Parathyroid adenoma (tissue), 2 donors: ENCODE measurements around the gene STX8.

Source experiments
- H2AFZ ChIP-seq: fragments of 300-600 bp; sonication (generic); one replicate; pipeline ENCODE4 v1.7.0; 2017; ENCODE audit warnings: antibody characterized with exemption, mild to moderate bottlenecking
- H3K27ac ChIP-seq: fragments of 300-600 bp; sonication (generic); one replicate; pipeline ENCODE4 v1.7.0; 2017
- H3K27me3 ChIP-seq: fragments of 300-600 bp; sonication (generic); one replicate; pipeline ENCODE4 v1.7.0; 2017; ENCODE audit warnings: low read length; ENCODE audit not compliant: control insufficient read depth, insufficient read depth
- H3K36me3 ChIP-seq: fragments of 300-600 bp; sonication (generic); one replicate; pipeline ENCODE4 v1.7.0; 2017; ENCODE audit warnings: low read length; ENCODE audit not compliant: control insufficient read depth, insufficient read depth
- H3K4me1 ChIP-seq: fragments of 300-600 bp; sonication (generic); one replicate; pipeline ENCODE4 v1.7.0; 2017; ENCODE audit warnings: control low read depth
- H3K4me2 ChIP-seq: fragments of 300-600 bp; sonication (generic); one replicate; pipeline ENCODE4 v1.7.0; 2017; ENCODE audit warnings: low read length
- H3K4me3 ChIP-seq: fragments of 300-600 bp; sonication (generic); one replicate; pipeline ENCODE4 v1.7.0; 2017; ENCODE audit warnings: low read depth, low read length
- H3K79me2 ChIP-seq: fragments of 300-600 bp; sonication (generic); one replicate; pipeline ENCODE4 v1.7.0; 2017; ENCODE audit warnings: control low read depth
- H3K9ac ChIP-seq: fragments of 300-600 bp; sonication (generic); one replicate; pipeline ENCODE4 v1.7.0; 2017; ENCODE audit warnings: mild to moderate bottlenecking
- H3K9me3 ChIP-seq: fragments of 300-600 bp; sonication (generic); one replicate; pipeline ENCODE4 v1.7.0; 2017; ENCODE audit warnings: low read length; ENCODE audit not compliant: control insufficient read depth
- TF ChIP-seq, protein P1 (sequence below): fragments of 300-600 bp; sonication (generic); IDR thresholded peaks from one replicate; pipeline ENCODE4 v1.7.0; 2017; ENCODE audit warnings: antibody characterized with exemption, mild to moderate bottlenecking
- donor health status: primary hyperparathyroidism.

Gene STX8

DNA sequence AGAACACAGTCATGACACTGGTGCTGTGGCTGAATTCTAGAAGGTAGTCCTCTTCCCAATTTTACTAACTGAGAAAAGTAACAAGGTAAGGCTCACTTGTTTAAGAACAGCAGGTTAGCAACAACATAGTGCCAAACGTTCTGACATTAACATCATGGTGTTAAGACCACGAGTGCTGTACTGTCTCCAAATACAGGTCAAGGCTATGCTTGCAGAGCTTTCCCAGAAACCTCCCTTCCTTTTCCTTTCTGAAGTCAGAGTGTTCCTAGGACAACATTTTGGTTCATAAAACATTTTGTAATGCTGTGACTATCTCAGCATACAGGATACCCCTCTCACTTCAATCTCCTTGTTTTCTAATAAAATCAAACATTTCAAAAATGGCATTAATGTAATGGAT is 144.0 kb downstream of the STX8 start:
- Histone ChIP-seq H2AFZ (no peak overlapping the region), H3K9ac (no peak overlapping the region), H3K27ac (no peak overlapping the region), H3K4me1 (no peaks in the 10 kb centered on the region), H3K36me3 (no peaks in the 10 kb centered on the region), H3K4me3 (no peak overlapping the region), H3K4me2 (no peak overlapping the region), H3K9me3 (no peaks in the 10 kb centered on the region), H3K27me3 (no peaks in the 10 kb centered on the region), H3K79me2 (no peaks in the 10 kb centered on the region)
- TF ChIP-seq, protein P1, sequence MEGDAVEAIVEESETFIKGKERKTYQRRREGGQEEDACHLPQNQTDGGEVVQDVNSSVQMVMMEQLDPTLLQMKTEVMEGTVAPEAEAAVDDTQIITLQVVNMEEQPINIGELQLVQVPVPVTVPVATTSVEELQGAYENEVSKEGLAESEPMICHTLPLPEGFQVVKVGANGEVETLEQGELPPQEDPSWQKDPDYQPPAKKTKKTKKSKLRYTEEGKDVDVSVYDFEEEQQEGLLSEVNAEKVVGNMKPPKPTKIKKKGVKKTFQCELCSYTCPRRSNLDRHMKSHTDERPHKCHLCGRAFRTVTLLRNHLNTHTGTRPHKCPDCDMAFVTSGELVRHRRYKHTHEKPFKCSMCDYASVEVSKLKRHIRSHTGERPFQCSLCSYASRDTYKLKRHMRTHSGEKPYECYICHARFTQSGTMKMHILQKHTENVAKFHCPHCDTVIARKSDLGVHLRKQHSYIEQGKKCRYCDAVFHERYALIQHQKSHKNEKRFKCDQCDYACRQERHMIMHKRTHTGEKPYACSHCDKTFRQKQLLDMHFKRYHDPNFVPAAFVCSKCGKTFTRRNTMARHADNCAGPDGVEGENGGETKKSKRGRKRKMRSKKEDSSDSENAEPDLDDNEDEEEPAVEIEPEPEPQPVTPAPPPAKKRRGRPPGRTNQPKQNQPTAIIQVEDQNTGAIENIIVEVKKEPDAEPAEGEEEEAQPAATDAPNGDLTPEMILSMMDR: no peak

DNA sequence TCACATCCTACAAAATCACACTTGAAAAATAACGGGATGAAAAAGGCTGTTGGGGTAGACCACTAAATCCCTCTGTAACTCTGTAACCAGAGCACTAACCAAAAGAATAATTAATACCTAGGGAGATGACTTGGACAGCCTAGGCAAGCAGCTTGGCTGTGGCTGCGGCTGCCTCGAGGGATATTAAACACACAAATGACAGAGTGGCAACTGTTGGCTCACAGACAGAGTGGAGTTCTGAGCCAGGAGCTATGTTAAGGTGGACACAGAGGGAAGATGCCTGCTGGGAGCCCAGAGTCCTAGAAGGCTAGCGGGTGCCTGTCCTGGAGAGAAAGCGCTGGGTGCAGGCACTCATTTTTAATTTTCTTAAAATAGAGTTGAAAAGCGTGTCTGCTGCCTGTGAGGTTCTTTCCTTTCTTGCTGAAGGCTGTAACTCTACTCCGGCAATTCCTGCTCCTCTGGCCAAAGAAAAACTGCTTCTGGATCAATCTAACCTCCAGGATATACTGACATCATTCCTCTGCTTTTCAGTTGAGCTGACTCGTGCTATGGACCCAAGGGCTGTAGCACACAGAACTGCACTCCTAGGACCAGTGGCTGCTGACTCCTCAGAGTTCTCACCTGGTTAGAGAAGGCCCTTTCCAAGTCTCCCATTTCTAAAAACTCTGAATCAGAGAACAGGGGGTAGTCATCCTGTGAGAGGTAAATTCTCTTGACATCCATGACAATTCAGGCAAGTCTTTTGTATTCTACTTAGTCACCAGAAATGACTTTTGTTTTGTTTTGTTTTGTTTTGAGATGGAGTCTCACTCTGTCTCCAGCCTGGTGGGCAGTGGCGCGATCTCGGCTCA is 147.9 kb downstream of the STX8 start:
- H3K27ac ChIP-seq: no peak overlapping the region
- no peak overlapping the region for H3K4me2 ChIP-seq
- H3K4me3 ChIP-seq: no peak overlapping the region
- H3K79me2 ChIP-seq: no peaks in the 10 kb centered on the region
- H3K9me3 ChIP-seq: no peaks in the 10 kb centered on the region
- H3K27me3 ChIP-seq: no peaks in the 10 kb centered on the region
- no peaks in the 10 kb centered on the region for H3K4me1 ChIP-seq
- TF ChIP-seq, protein P1: no peak
- no peak overlapping the region for H3K9ac ChIP-seq
- no peaks in the 10 kb centered on the region for H3K36me3 ChIP-seq
- H2AFZ ChIP-seq: no peak overlapping the region

DNA sequence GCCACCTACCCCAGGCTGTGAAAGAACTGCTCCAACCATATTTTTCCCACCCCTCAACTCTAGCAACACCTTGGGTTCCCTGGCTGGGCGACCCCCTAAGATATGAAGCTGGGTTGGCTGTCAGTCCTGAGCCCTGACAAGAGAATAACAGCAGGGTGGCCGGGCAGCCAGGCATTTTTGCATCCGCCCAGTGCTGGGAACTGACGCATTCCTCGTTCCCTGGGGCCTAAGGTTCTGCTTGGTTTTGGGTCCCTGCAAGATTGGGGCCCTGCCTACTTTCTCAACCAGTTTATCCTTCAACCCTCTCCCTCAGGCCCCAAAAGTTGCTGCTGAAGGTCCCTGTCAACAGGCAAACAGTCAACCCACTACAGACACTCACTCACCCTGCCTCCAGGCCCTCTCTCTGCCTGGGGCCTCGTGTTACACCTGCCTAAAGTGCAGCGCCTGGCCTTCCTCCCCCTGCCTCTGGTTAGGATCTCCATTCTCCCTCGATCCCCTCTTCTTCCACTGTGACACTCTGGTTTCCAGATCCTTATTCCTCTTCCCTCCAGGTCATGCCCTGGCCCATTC is 151.5 kb downstream of the STX8 start:
- H3K4me2 ChIP-seq: no peak overlapping the region
- no peaks in the 10 kb centered on the region for H3K79me2 ChIP-seq
- TF ChIP-seq, protein P1: no peak
- H3K4me3 ChIP-seq: no peak overlapping the region
- H3K27me3 ChIP-seq: no peaks in the 10 kb centered on the region
- no peaks in the 10 kb centered on the region for H3K9me3 ChIP-seq
- no peak overlapping the region for H3K9ac ChIP-seq
- no peaks in the 10 kb centered on the region for H3K36me3 ChIP-seq
- H2AFZ ChIP-seq: no peak overlapping the region
- H3K27ac ChIP-seq: no peak overlapping the region
- no peaks in the 10 kb centered on the region for H3K4me1 ChIP-seq

DNA sequence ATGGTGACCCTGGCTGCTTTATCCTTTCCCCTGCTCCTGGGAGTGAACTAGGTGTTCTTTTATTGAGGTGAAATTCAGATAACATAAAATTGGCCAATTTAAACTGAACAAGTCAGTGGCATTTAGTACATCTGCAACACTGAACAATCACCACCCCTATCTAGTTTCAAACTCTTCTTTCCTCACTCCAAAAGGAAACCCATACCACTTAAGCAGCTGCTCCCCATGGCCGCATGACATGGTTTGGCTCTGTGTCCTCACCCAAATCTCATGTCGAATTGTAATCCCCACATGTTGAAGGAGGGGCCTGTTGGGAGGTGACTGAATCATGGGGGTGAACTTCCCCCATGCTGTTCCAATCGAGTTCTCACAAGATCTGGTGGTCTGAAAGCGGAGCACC is 154.1 kb downstream of the STX8 start:
- H3K36me3 ChIP-seq: no peaks in the 10 kb centered on the region
- H3K9ac ChIP-seq: no peak overlapping the region
- no peaks in the 10 kb centered on the region for H3K4me1 ChIP-seq
- no peak overlapping the region for H3K4me3 ChIP-seq
- no peaks in the 10 kb centered on the region for H3K9me3 ChIP-seq
- no peak overlapping the region for H2AFZ ChIP-seq
- H3K79me2 ChIP-seq: no peaks in the 10 kb centered on the region
- TF ChIP-seq, protein P1: no peak
- H3K27me3 ChIP-seq: no peaks in the 10 kb centered on the region
- no peak overlapping the region for H3K27ac ChIP-seq
- H3K4me2 ChIP-seq: no peak overlapping the region
